ENCODE results near the gene A3GALT2.

DNA sequence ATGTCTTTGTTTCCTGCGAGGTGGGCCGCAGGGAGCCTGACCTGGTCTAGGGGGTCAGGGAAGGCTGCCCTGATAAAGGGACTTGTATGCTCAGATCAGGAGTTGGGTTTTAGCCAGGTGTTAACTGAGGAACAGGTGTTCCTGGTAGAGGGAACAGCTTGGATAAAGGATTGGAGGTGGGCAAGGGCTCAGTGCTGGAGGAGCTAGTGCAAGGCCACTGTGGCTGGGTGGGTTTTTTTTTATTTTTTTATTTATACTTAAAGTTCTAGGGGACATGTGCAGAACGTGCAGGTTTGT is 31.1 kb downstream of the A3GALT2 start:
- no peak for TF ChIP-seq ZBTB21 (CRISPR knock-in tag; IDR thresholded peaks at IDR 0.05; ENCODE audit: borderline replicate concordance)
- no peak for TF ChIP-seq CTCF (IDR thresholded peaks at IDR 0.05)
- TF ChIP-seq ATF2 (CRISPR knock-in tag; IDR thresholded peaks at IDR 0.05; ENCODE audit: borderline replicate concordance, low read depth): no peak
- TF ChIP-seq MLX (CRISPR knock-in tag; IDR thresholded peaks at IDR 0.05): no peak
- TF ChIP-seq IRF1 (CRISPR knock-in tag; IDR thresholded peaks at IDR 0.05): no peak
- no peak for TF ChIP-seq PRRX2 (CRISPR knock-in tag; IDR thresholded peaks at IDR 0.05)
- TF ChIP-seq EMX1 (CRISPR knock-in tag; IDR thresholded peaks at IDR 0.05): no peak
- TF ChIP-seq GRHL2 (CRISPR knock-in tag; IDR thresholded peaks at IDR 0.05; ENCODE audit: insufficient replicate concordance, severe bottlenecking): no peak
- no peak for TF ChIP-seq ZNF138 (CRISPR knock-in tag; conservative IDR thresholded peaks at IDR 0.05)

Measured in WTC11 (cell line).